CD14-positive monocyte (primary cell): ENCODE results near the gene MEGF9. TPM values are rescaled to one million over a fixed set of nuclear protein-coding genes. Genes with fewer than 3 reads are reported as not detected.
A peak's percentile ranks its signal among the peaks of the same experiment; 100 is the strongest.

Source experiments
- DNase-seq, 3 donors: peaks; one replicate each; pipeline ENCODE4 v3.0.0-alpha.2; 2011 to 2022
- H2AFZ ChIP-seq: 2 replicates; pipeline ENCODE4 v1.6.0; 2012; ENCODE audit warnings: mild to moderate bottlenecking, low read depth, low read length, inconsistent platforms; ENCODE audit not compliant: insufficient read depth, poor library complexity, severe bottlenecking
- H3K27ac ChIP-seq, 2 donors: 1 replicate in 1 of 2; 2 replicates in 1 of 2; pipeline ENCODE4 v1.5.1; 2012 to 2013; ENCODE audit warnings: low read length in 2 of 2, control low read depth in 1 of 2, inconsistent platforms in 1 of 2, low read depth in 1 of 2, mild to moderate bottlenecking in 1 of 2
- H3K27me3 ChIP-seq, 2 donors: one replicate each; pipeline versions ENCODE4 v1.6.0 to v1.6.1; 2011 to 2013; ENCODE audit warnings: low read length in 2 of 2; ENCODE audit not compliant: control insufficient read depth in 2 of 2, insufficient read depth in 2 of 2
- H3K36me3 ChIP-seq, 2 donors: replicated peaks in 1 of 2; 1 replicate in 1 of 2; 2 replicates in 1 of 2; pipeline versions ENCODE4 v1.5.1 to v1.6.1; 2012 to 2013; ENCODE audit warnings: low read length in 2 of 2, control low read depth in 1 of 2, inconsistent platforms in 1 of 2, mild to moderate bottlenecking in 1 of 2; ENCODE audit not compliant: insufficient read depth in 2 of 2, control insufficient read depth in 1 of 2
- H3K4me1 ChIP-seq, 2 donors: 1 replicate in 1 of 2; 2 replicates in 1 of 2; pipeline versions ENCODE4 v1.5.1 to v1.6.1; 2012 to 2013; ENCODE audit warnings: low read length in 2 of 2, control low read depth in 1 of 2, inconsistent platforms in 1 of 2, mild to moderate bottlenecking in 1 of 2, moderate library complexity in 1 of 2; ENCODE audit not compliant: insufficient read depth in 2 of 2, control insufficient read depth in 1 of 2
- H3K4me2 ChIP-seq: replicated peaks from 2 replicates; pipeline ENCODE3; 2012; ENCODE audit warnings: low read length, moderate library complexity, mild to moderate bottlenecking; ENCODE audit not compliant: poor library complexity, severe bottlenecking; ENCODE audit errors: extremely low read depth
- H3K4me3 ChIP-seq, 3 experiments: fragments of 200-600 bp in 1 of 3; sonication (generic) in 1 of 3; replicated peaks in 1 of 3; 1 replicate in 2 of 3; 2 replicates in 1 of 3; pipeline ENCODE4 v1.5.1; 2011 to 2013; ENCODE audit warnings: low read length in 3 of 3, mild to moderate bottlenecking in 3 of 3, control low read depth in 2 of 3, low read depth in 2 of 3, inconsistent platforms in 1 of 3, moderate library complexity in 1 of 3
- H3K79me2 ChIP-seq: 2 replicates; pipeline ENCODE4 v1.6.0; 2012; ENCODE audit warnings: mild to moderate bottlenecking, control low read depth, inconsistent platforms, low read length, moderate library complexity; ENCODE audit not compliant: insufficient read depth
- H3K9ac ChIP-seq: 2 replicates; pipeline ENCODE4 v1.6.0; 2017; ENCODE audit warnings: low read length, mild to moderate bottlenecking; ENCODE audit not compliant: insufficient read depth, poor library complexity, severe bottlenecking
- H3K9me3 ChIP-seq, 2 donors: replicated peaks in 1 of 2; 1 replicate in 1 of 2; 2 replicates in 1 of 2; pipeline versions ENCODE4 v1.5.1 to v1.6.1; 2012 to 2013; ENCODE audit warnings: low read length in 2 of 2, control low read depth in 1 of 2; ENCODE audit not compliant: control insufficient read depth in 1 of 2, insufficient read depth in 1 of 2
- H4K20me1 ChIP-seq: 2 replicates; pipeline ENCODE4 v1.6.0; 2012; ENCODE audit warnings: mild to moderate bottlenecking, low read length, control low read depth, moderate library complexity; ENCODE audit not compliant: insufficient read depth
- H3K27ac Mint-ChIP-seq, 7 donors: one replicate each; pipeline ENCODE4 v1.8.0; 2020; ENCODE audit warnings: mild to moderate bottlenecking in 7 of 7, mixed read lengths in 7 of 7, moderate library complexity in 6 of 7, inconsistent platforms in 2 of 7
- H3K27me3 Mint-ChIP-seq, 3 donors: one replicate each; pipeline ENCODE4 v1.8.0; 2021 to 2022; ENCODE audit warnings: low read depth in 3 of 3, mild to moderate bottlenecking in 3 of 3, mixed read lengths in 3 of 3, moderate library complexity in 3 of 3, inconsistent platforms in 1 of 3
- H3K36me3 Mint-ChIP-seq, 2 donors: one replicate each; pipeline ENCODE4 v1.8.0; 2020; ENCODE audit warnings: mixed read lengths in 2 of 2, inconsistent platforms in 1 of 2, mild to moderate bottlenecking in 1 of 2
- H3K4me1 Mint-ChIP-seq: one replicate; pipeline ENCODE4 v1.8.0; 2020; ENCODE audit warnings: mild to moderate bottlenecking, mixed read lengths
- H3K4me3 Mint-ChIP-seq, 2 donors: one replicate each; pipeline ENCODE4 v1.8.0; 2020; ENCODE audit warnings: mild to moderate bottlenecking in 2 of 2, mixed read lengths in 2 of 2, moderate library complexity in 1 of 2
- H3K9me3 Mint-ChIP-seq, 7 donors: one replicate each; pipeline ENCODE4 v1.8.0; 2020 to 2022; ENCODE audit warnings: mixed read lengths in 7 of 7, mild to moderate bottlenecking in 6 of 7, moderate library complexity in 6 of 7, inconsistent platforms in 2 of 7
- WGBS: methylation state at CpG from one replicate; pipeline ENCODE4 v1.1.5; 2013; ENCODE audit warnings: missing lambda C conversion rate; ENCODE audit not compliant: insufficient coverage; 5-methylcytosine and 5-hydroxymethylcytosine counted together
- intact Hi-C, 2 donors: fragments of 100-400 bp; cut with micrococcal nuclease; formaldehyde crosslinking; loops; one replicate each; pipeline versions ENCODE4 v1.15.0 to v1.15.1; 2023
- polyA plus RNA-seq, 3 donors: library from polyadenylated mRNA; depleted of rRNA in 1 of 3; unstranded in 2 of 3; stranded (reverse) in 1 of 3; fragments of 300-500 nt in 2 of 3; fragments of >200 nt in 1 of 3; fragmentation: Illumina TruSeq in 2 of 3; gene quantifications; 1 replicate in 2 of 3; 2 replicates in 1 of 3; pipeline ENCODE4 v1.2.3, GENCODE V29; 2012 to 2021
- TF ChIP-seq, protein P1 (sequence below): fragments of 200-600 bp; IDR thresholded peaks from one replicate; pipeline ENCODE4 v1.8.0; 2022; ENCODE audit warnings: antibody characterized with exemption, mild to moderate bottlenecking

MEGF9 gene
- polyA plus RNA-seq, 3 donors = 45.0 to 92.8 (median 89.7) TPM

DNA sequence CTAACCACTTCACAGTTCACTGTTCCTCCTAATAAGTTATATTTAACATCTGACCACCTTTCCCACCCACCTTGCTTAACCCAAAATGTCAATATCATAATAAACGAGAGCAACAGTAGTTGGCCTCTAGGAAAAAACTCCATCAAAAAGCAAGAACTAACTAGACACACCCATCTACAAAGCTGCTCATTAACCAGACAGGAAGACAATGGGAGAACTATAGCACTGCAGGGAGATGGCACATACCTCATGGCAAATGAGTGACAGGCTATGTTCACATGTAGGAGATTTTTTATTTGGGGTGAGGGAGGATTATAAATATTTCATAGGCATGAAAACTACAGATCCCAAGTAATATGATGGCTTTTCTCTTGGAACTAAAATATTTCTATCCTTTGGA is 110.7 kb downstream of the MEGF9 start:
- no peak overlapping the region for H3K4me3 ChIP-seq
- H3K27me3 Mint-ChIP-seq = peaks cover 0 to 1% (median 0%) of the 10 kb centered on the region in 3 donors
- peaks cover 58 to 92% of the 10 kb centered on the region in 2 donors for H3K36me3 ChIP-seq
- H3K79me2 ChIP-seq = peaks cover 30% of the 10 kb centered on the region
- DNase-seq = no peak
- TF ChIP-seq, protein P1, sequence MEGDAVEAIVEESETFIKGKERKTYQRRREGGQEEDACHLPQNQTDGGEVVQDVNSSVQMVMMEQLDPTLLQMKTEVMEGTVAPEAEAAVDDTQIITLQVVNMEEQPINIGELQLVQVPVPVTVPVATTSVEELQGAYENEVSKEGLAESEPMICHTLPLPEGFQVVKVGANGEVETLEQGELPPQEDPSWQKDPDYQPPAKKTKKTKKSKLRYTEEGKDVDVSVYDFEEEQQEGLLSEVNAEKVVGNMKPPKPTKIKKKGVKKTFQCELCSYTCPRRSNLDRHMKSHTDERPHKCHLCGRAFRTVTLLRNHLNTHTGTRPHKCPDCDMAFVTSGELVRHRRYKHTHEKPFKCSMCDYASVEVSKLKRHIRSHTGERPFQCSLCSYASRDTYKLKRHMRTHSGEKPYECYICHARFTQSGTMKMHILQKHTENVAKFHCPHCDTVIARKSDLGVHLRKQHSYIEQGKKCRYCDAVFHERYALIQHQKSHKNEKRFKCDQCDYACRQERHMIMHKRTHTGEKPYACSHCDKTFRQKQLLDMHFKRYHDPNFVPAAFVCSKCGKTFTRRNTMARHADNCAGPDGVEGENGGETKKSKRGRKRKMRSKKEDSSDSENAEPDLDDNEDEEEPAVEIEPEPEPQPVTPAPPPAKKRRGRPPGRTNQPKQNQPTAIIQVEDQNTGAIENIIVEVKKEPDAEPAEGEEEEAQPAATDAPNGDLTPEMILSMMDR = no peak
- intact Hi-C loops = no loop called here
- peaks cover 100% of the 10 kb centered on the region for H4K20me1 ChIP-seq
- peaks cover 58 to 70% of the 10 kb centered on the region in 2 donors for H3K36me3 Mint-ChIP-seq
- 80% methylated on average over 1 of the region's 1 CpG for WGBS
- H3K4me1 ChIP-seq = no peaks in the 10 kb centered on the region
- no peaks in the 10 kb centered on the region for H3K4me1 Mint-ChIP-seq
- no peaks in the 10 kb centered on the region for H3K9me3 Mint-ChIP-seq
- H3K27me3 ChIP-seq = no peaks in the 10 kb centered on the region
- H3K4me3 Mint-ChIP-seq = no peak overlapping the region
- no peak overlapping the region for H3K9ac ChIP-seq
- H3K9me3 ChIP-seq = no peaks in the 10 kb centered on the region
- no peak overlapping the region for H3K4me2 ChIP-seq
- H3K27ac ChIP-seq = no peak overlapping the region
- H2AFZ ChIP-seq = no peak overlapping the region
- H3K27ac Mint-ChIP-seq = peak overlapping the region in 2 of 7 donors; percentile 10 to 31

DNA sequence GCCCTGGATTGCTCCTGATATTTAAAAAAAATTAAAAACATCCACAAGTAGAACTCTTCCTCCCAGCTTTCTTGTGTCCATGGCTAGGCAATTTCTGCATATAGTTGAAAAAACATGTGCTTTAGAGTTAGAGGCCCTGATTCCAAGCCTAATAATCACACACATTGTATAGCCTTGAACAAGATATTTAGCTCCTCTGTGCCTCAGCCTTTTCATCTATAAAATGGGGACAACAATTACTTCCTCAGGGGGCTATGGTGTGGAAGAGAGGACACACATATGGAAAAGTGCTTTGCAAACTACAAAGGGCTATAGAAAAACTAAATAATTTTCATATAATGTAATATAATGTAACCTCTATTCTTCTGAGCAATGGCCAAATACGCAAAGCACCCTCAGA is 111.3 kb downstream of the MEGF9 start:
- H3K79me2 ChIP-seq = peaks cover 26% of the 10 kb centered on the region
- H3K4me1 Mint-ChIP-seq = no peaks in the 10 kb centered on the region
- no peaks in the 10 kb centered on the region for H3K9me3 ChIP-seq
- intact Hi-C loops = no loop called here
- no peak overlapping the region for H3K27ac Mint-ChIP-seq
- peaks cover 54 to 66% of the 10 kb centered on the region in 2 donors for H3K36me3 Mint-ChIP-seq
- TF ChIP-seq, protein P1 = no peak
- H3K4me3 ChIP-seq = no peak overlapping the region
- H3K36me3 ChIP-seq = peaks cover 53 to 89% of the 10 kb centered on the region in 2 donors
- H3K4me2 ChIP-seq = no peak overlapping the region
- no peak overlapping the region for H3K27ac ChIP-seq
- no CpG with 5 or more reads among the region's 1 CpG for WGBS
- no peak overlapping the region for H2AFZ ChIP-seq
- H3K27me3 ChIP-seq = no peaks in the 10 kb centered on the region
- no peaks in the 10 kb centered on the region for H3K9me3 Mint-ChIP-seq
- H4K20me1 ChIP-seq = peaks cover 100% of the 10 kb centered on the region
- H3K4me3 Mint-ChIP-seq = no peak overlapping the region
- DNase-seq = no peak
- H3K4me1 ChIP-seq = no peaks in the 10 kb centered on the region
- H3K9ac ChIP-seq = no peak overlapping the region
- H3K27me3 Mint-ChIP-seq = peaks cover 0 to 1% (median 0%) of the 10 kb centered on the region in 3 donors
